ENCODE data around the gene SLC27A6.
"Not testable (repeated sequence)": the region's sequence is repeated elsewhere in the genome, so short reads cannot be mapped to it uniquely, and the experiment has no call there.

- TF ChIP-seq NR3C1 (CRISPR knock-in tag; IDR thresholded peaks at IDR 0.05); GABPA (IDR thresholded peaks at IDR 0.05; ENCODE audit: low read depth, low read length); GABPA (CRISPR knock-in tag; IDR thresholded peaks at IDR 0.05; ENCODE audit: low read depth); EP300 (IDR thresholded peaks at IDR 0.05; ENCODE audit: low read depth in 2 of 2, low read length in 2 of 2); EP300 (CRISPR knock-in tag; IDR thresholded peaks at IDR 0.05; ENCODE audit: borderline replicate concordance): not testable (repeated sequence)
These were observed 14.0 kb upstream of the SLC27A6 start for GRCh38 chr5:128951301-128951700.
